ENCODE results near the gene ABHD3. TPM values are rescaled to one million over a fixed set of nuclear protein-coding genes. Genes with fewer than 3 reads are reported as not detected.
"Not testable (repeated sequence)": the region's sequence is repeated elsewhere in the genome, so short reads cannot be mapped to it uniquely, and the experiment has no call there.

ABHD3 gene
- total RNA-seq, 2 donors from 2014 or later, result 14.2 to 24.5 TPM

DNA sequence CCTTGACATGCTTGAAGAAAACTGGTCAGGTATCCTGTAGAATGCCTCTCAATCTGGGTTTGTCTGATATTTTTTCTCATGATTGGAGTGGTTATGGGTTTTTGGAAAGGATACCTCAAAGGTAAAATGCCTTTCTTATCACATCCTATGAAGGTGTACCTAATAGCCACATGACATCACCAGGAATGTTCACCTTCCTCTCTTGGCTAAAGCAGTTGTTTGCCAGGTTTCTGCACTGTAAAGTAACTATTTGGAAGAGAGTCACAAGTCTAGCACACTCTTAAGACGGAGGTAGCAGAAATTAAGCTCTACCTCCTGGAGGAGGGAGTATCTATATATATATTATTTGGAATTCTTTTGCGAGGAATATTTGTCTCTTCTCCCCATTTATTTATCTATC lies 18.1 kb upstream of the ABHD3 start:
- H3K27me3 Mint-ChIP-seq (ENCODE audit: insufficient read depth), result peaks cover 10% of the 10 kb centered on the region
- H3K4me1 Mint-ChIP-seq, result no peaks in the 10 kb centered on the region
- no peaks in the 10 kb centered on the region for H3K4me1 ChIP-seq (ENCODE audit: control insufficient read depth, insufficient read depth, low read length)
- H3K9me3 Mint-ChIP-seq, result peaks cover 5% of the 10 kb centered on the region
- no peaks in the 10 kb centered on the region for H3K36me3 ChIP-seq (ENCODE audit: control insufficient read depth, insufficient read depth, low read length)
- DNase-seq, result no peak
- H3K27ac Mint-ChIP-seq, result no peak overlapping the region
- no peak overlapping the region for H3K9ac ChIP-seq (ENCODE audit: extremely low read depth, low read length, poor library complexity, severe bottlenecking)
- no peak overlapping the region for H3K4me3 Mint-ChIP-seq
- H3K27ac ChIP-seq (ENCODE audit: low read depth, low read length), result no peak overlapping the region
- no peaks in the 10 kb centered on the region for H3K36me3 Mint-ChIP-seq (ENCODE audit: low read depth)
- no peaks in the 10 kb centered on the region for H3K9me3 ChIP-seq (ENCODE audit: control insufficient read depth, low read length)
- WGBS, 2 experiments (ENCODE audit: insufficient coverage in 1 of 2, insufficient read length in 1 of 2), result no CpG with 5 or more reads among the region's 2 CpGs
- no peak overlapping the region for H3K4me3 ChIP-seq (ENCODE audit: low read length)
- H3K27me3 ChIP-seq (ENCODE audit: control insufficient read depth, insufficient read depth, low read length, poor library complexity, severe bottlenecking), result no peaks in the 10 kb centered on the region
- TF ChIP-seq CTCF (conservative IDR thresholded peaks at IDR 0.05), result no peak

GRCh38 chr18:21714474-21714873 lies 9.9 kb upstream of the ABHD3 start:
- Mint-ChIP-seq H3K9me3 (peaks cover 30% of the 10 kb centered on the region), H3K4me1 (peaks cover 2% of the 10 kb centered on the region), H3K36me3 (ENCODE audit: low read depth) (no peaks in the 10 kb centered on the region), H3K27ac (no peak overlapping the region), H3K4me3 (no peak overlapping the region), H3K27me3 (ENCODE audit: insufficient read depth) (peaks cover 20% of the 10 kb centered on the region)
- 100% methylated on average over 1 of the region's 1 CpG for WGBS, 2 experiments (ENCODE audit: insufficient coverage in 1 of 2, insufficient read length in 1 of 2)
- Histone ChIP-seq H3K4me1 (ENCODE audit: control insufficient read depth, insufficient read depth, low read length) (no peaks in the 10 kb centered on the region), H3K27ac (ENCODE audit: low read depth, low read length) (no peak overlapping the region), H3K9me3 (ENCODE audit: control insufficient read depth, low read length) (peaks cover 6% of the 10 kb centered on the region), H3K36me3 (ENCODE audit: control insufficient read depth, insufficient read depth, low read length) (no peaks in the 10 kb centered on the region), H3K9ac (ENCODE audit: extremely low read depth, low read length, poor library complexity, severe bottlenecking) (no peak overlapping the region), H3K4me3 (ENCODE audit: low read length) (no peak overlapping the region), H3K27me3 (ENCODE audit: control insufficient read depth, insufficient read depth, low read length, poor library complexity, severe bottlenecking) (peaks cover 12% of the 10 kb centered on the region)
- DNase-seq, result no peak
- no peak for TF ChIP-seq CTCF (conservative IDR thresholded peaks at IDR 0.05)

DNA sequence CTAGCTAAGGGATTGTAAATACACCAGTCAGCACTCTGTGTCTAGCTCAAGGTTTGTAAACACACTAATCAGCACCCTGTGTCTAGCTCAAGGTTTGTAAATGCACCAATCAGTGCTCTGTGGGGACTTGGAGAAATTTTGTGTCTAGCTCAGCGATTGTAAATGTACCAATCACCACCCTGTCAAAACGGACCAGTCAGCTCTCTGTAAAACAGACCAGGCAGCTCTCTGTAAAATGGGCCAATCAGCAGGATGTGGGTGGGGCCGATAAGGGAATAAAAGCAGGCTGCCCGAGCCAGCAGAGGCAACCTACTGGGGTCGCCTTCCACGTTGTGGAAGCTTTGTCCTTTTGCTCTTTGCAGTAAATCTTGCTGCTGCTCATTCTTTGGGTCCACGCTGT lies 2.6 kb upstream of the ABHD3 start:
- WGBS, 2 experiments (ENCODE audit: insufficient coverage in 1 of 2, insufficient read length in 1 of 2), result 80 to 87% methylated on average over 6 to 7 of the region's 7 CpGs
- H3K36me3 ChIP-seq (ENCODE audit: control insufficient read depth, insufficient read depth, low read length); H3K27me3 ChIP-seq (ENCODE audit: control insufficient read depth, insufficient read depth, low read length, poor library complexity, severe bottlenecking); H3K27ac Mint-ChIP-seq; H3K9me3 ChIP-seq (ENCODE audit: control insufficient read depth, low read length); H3K4me1 ChIP-seq (ENCODE audit: control insufficient read depth, insufficient read depth, low read length); H3K4me3 ChIP-seq (ENCODE audit: low read length); H3K27ac ChIP-seq (ENCODE audit: low read depth, low read length); H3K27me3 Mint-ChIP-seq (ENCODE audit: insufficient read depth); H3K4me3 Mint-ChIP-seq; DNase-seq; H3K9ac ChIP-seq (ENCODE audit: extremely low read depth, low read length, poor library complexity, severe bottlenecking): not testable (repeated sequence)
- peaks cover 21% of the 10 kb centered on the region for H3K9me3 Mint-ChIP-seq
- peaks cover 18% of the 10 kb centered on the region for H3K36me3 Mint-ChIP-seq (ENCODE audit: low read depth)
- H3K4me1 Mint-ChIP-seq, result peaks cover 15% of the 10 kb centered on the region

DNA sequence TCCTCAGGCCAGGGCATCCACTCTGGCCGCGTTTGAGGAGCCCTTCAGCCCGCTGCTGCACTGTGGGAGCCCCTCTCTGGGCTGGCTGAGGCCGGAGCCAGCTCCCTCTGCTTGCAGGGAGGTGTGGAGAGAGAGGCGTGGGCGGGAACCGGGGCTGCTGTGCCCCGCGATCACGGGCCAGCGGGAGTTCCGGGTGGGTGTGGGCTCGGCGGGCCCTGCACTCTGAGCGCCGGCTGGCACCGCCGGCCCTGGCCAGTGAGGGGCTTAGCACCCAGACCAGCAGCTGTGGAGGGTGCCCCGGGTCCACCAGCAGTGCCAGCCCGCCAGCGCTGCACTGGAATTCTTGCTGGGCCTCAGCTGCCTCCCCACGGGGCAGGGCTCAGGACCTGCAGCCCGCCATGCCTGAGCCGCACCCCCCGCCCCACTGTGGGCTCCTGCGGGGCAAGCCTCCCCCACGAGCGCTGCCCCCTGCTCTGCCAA lies 1.9 kb upstream of the ABHD3 start:
- peaks cover 9% of the 10 kb centered on the region for H3K9me3 ChIP-seq (ENCODE audit: control insufficient read depth, low read length)
- peaks cover 3% of the 10 kb centered on the region for H3K36me3 ChIP-seq (ENCODE audit: control insufficient read depth, insufficient read depth, low read length)
- H3K27ac Mint-ChIP-seq, result no peak overlapping the region
- peaks cover 23% of the 10 kb centered on the region for H3K36me3 Mint-ChIP-seq (ENCODE audit: low read depth)
- no peak overlapping the region for H3K27ac ChIP-seq (ENCODE audit: low read depth, low read length)
- H3K27me3 ChIP-seq (ENCODE audit: control insufficient read depth, insufficient read depth, low read length, poor library complexity, severe bottlenecking), result no peaks in the 10 kb centered on the region
- H3K4me3 Mint-ChIP-seq, result no peak overlapping the region
- no peak for TF ChIP-seq CTCF (conservative IDR thresholded peaks at IDR 0.05)
- H3K4me1 ChIP-seq (ENCODE audit: control insufficient read depth, insufficient read depth, low read length), result no peaks in the 10 kb centered on the region
- peaks cover 7% of the 10 kb centered on the region for H3K27me3 Mint-ChIP-seq (ENCODE audit: insufficient read depth)
- H3K4me1 Mint-ChIP-seq, result peaks cover 15% of the 10 kb centered on the region
- H3K9me3 Mint-ChIP-seq, result peaks cover 21% of the 10 kb centered on the region
- no peak overlapping the region for H3K9ac ChIP-seq (ENCODE audit: extremely low read depth, low read length, poor library complexity, severe bottlenecking)
- DNase-seq, result no peak
- 98 to 100% methylated on average over 7 to 28 of the region's 28 CpGs for WGBS, 2 experiments (ENCODE audit: insufficient coverage in 1 of 2, insufficient read length in 1 of 2)
- H3K4me3 ChIP-seq (ENCODE audit: low read length), result no peak overlapping the region

Measured in endodermal cell (in vitro differentiated cells).